Peyer's patch (tissue), 4 donors: ENCODE data around the gene IFFO2.

Source experiments
- POLR2A ChIP-seq, 2 donors: fragments of 450-650 bp; IDR thresholded peaks; one replicate each; pipeline ENCODE4 v1.5.1; 2017; ENCODE audit warnings: antibody characterized with exemption in 2 of 2, mild to moderate bottlenecking in 2 of 2, moderate library complexity in 2 of 2
- TF ChIP-seq, protein P1 (sequence below), 6 experiments: fragments of 450-650 bp in 4 of 6; fragments of 200-600 bp in 2 of 6; sonication (generic) in 1 of 6; IDR thresholded peaks; one replicate each; pipeline ENCODE4 v1.5.1; 2017 to 2019; ENCODE audit warnings: antibody characterized with exemption in 6 of 6, mild to moderate bottlenecking in 3 of 6, moderate library complexity in 1 of 6

DNA sequence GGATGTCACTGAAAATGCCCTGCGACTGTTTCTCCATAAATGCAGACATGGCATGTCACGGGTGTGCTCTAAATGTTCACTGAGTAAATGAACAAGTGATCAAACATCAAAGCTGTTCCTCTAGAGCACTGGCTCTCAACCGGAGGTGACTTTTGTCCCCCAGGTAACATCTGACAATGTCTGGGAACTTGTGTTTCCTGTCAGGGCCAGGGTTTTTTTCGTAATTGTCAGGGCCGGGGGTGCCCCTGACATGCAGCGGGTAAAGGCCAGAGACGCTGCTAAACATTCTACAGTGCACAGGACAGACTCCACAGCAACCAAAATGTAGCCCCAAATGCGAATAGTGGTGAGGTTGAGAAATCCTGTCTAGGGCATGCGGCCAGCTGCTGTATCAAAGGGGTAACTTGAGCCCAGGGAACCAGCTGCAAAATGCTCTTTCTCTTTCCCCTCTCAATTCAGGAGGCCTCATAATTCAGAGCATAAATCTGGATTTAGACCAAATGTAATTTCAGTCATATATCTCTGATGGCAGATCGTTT is 56.1 kb downstream of the IFFO2 start:
- no peak for TF ChIP-seq POLR2A (IDR thresholded peaks at IDR 0.05)
- TF ChIP-seq, protein P1, sequence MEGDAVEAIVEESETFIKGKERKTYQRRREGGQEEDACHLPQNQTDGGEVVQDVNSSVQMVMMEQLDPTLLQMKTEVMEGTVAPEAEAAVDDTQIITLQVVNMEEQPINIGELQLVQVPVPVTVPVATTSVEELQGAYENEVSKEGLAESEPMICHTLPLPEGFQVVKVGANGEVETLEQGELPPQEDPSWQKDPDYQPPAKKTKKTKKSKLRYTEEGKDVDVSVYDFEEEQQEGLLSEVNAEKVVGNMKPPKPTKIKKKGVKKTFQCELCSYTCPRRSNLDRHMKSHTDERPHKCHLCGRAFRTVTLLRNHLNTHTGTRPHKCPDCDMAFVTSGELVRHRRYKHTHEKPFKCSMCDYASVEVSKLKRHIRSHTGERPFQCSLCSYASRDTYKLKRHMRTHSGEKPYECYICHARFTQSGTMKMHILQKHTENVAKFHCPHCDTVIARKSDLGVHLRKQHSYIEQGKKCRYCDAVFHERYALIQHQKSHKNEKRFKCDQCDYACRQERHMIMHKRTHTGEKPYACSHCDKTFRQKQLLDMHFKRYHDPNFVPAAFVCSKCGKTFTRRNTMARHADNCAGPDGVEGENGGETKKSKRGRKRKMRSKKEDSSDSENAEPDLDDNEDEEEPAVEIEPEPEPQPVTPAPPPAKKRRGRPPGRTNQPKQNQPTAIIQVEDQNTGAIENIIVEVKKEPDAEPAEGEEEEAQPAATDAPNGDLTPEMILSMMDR (IDR thresholded peaks at IDR 0.05), result no peak
